Fibroblast of pulmonary artery (primary cell): ENCODE results near the gene HMCN1.

Experiments used
- DNase-seq: peaks from one replicate; pipeline ENCODE4 v3.0.0-alpha.2; 2010; ENCODE audit warnings: low read depth
- H3K4me3 ChIP-seq: replicated peaks from 2 replicates; pipeline ENCODE4 v1.5.1; 2011; ENCODE audit warnings: low read depth, mild to moderate bottlenecking, control low read depth, low read length, moderate library complexity
- CTCF ChIP-seq: IDR thresholded peaks from 2 replicates; pipeline ENCODE4 v1.5.1; 2011; ENCODE audit warnings: mild to moderate bottlenecking, control low read depth, low read length, inconsistent platforms; ENCODE audit errors: missing control alignments

HMCN1 gene

GRCh38 chr1:185823467-185823866 lies 89.3 kb downstream of the HMCN1 start:
- no peak for TF ChIP-seq CTCF
- no peak overlapping the region for H3K4me3 ChIP-seq
- peak; percentile 16 for DNase-seq

GRCh38 chr1:185824106-185824505 lies 89.9 kb downstream of the HMCN1 start:
- H3K4me3 ChIP-seq = no peak overlapping the region
- TF ChIP-seq CTCF = no peak
- DNase-seq = no peak

- no peak for TF ChIP-seq CTCF
- peak; percentile 29 for DNase-seq
- no peak overlapping the region for H3K4me3 ChIP-seq
These were observed 91.4 kb downstream of the HMCN1 start for GRCh38 chr1:185825556-185825955.

- no peak for TF ChIP-seq CTCF
- peak; percentile 47 for DNase-seq
- no peak overlapping the region for H3K4me3 ChIP-seq
These were observed 100.2 kb downstream of the HMCN1 start for GRCh38 chr1:185834371-185834905.

- H3K4me3 ChIP-seq = no peak overlapping the region
- DNase-seq = no peak
- no peak for TF ChIP-seq CTCF
These were observed 101.0 kb downstream of the HMCN1 start for GRCh38 chr1:185835191-185835590.

GRCh38 chr1:185837711-185838110 lies 103.5 kb downstream of the HMCN1 start:
- no peak for TF ChIP-seq CTCF
- no peak overlapping the region for H3K4me3 ChIP-seq
- peak; percentile 59 for DNase-seq

GRCh38 chr1:185838111-185838510 lies 103.9 kb downstream of the HMCN1 start:
- H3K4me3 ChIP-seq = no peak overlapping the region
- no peak for DNase-seq
- TF ChIP-seq CTCF = no peak
